ENCODE data around the gene ELFN1. TPM values are rescaled to one million over a fixed set of nuclear protein-coding genes. Genes with fewer than 3 reads are reported as not detected.

ELFN1 gene
- total and polyA plus RNA-seq, 7 experiments from 2014 or later, result 0.19 TPM; not detected in 6

DNA sequence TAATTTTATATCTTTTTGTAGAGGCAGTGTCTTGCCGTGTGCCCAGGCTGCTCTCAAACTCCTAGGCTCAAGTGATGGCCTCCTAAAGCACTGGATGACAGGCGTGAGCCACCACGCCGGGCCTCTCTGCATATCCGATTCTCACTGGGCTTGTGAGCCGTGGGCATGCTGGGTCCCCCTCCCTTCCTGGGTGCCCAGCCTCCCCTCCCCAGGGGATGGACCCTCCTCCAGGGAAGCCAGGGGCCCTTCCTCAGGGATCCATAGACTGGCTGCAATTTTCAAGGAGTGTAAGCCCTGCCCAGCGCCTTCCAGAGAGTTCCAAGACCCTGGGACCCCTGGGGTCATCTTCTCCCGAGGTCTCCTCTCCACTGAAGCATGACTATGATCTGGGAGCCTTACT lies 23.7 kb upstream of the ELFN1 start:
- DNase-seq (no peak), ATAC-seq (no peak)
- Mint-ChIP-seq H3K27me3 (peaks cover 0 to 28% (median 11%) of the 10 kb centered on the region in 5 donors), H3K27ac (no peak overlapping the region), H3K4me3 (no peak overlapping the region), H3K36me3 (no peaks in the 10 kb centered on the region), H3K4me1 (no peaks in the 10 kb centered on the region), H3K9me3 (peaks cover 0 to 2% (median 0%) of the 10 kb centered on the region in 11 donors)
- Histone ChIP-seq H3K4me3 (ENCODE audit: low read length) (no peak overlapping the region), H3K27me3 (ENCODE audit: control insufficient read depth in 2 of 2, insufficient read depth in 2 of 2, low read length in 2 of 2) (no peaks in the 10 kb centered on the region), H3K36me3 (ENCODE audit: control insufficient read depth in 2 of 3, insufficient read depth in 3 of 3, low read length in 3 of 3) (no peaks in the 10 kb centered on the region), H3K9me3 (ENCODE audit: control insufficient read depth in 2 of 3, low read length in 3 of 3) (no peaks in the 10 kb centered on the region), H3K4me1 (ENCODE audit: control insufficient read depth in 2 of 2, insufficient read depth in 2 of 2, low read length in 2 of 2) (no peaks in the 10 kb centered on the region), H3K27ac (ENCODE audit: low read depth, low read length) (no peak overlapping the region)
- intact Hi-C loops (cut with micrococcal nuclease), result no loop called here
- CTCF ChIA-PET, result no interaction called here
- POLR2A ChIA-PET, result no interaction called here

DNA sequence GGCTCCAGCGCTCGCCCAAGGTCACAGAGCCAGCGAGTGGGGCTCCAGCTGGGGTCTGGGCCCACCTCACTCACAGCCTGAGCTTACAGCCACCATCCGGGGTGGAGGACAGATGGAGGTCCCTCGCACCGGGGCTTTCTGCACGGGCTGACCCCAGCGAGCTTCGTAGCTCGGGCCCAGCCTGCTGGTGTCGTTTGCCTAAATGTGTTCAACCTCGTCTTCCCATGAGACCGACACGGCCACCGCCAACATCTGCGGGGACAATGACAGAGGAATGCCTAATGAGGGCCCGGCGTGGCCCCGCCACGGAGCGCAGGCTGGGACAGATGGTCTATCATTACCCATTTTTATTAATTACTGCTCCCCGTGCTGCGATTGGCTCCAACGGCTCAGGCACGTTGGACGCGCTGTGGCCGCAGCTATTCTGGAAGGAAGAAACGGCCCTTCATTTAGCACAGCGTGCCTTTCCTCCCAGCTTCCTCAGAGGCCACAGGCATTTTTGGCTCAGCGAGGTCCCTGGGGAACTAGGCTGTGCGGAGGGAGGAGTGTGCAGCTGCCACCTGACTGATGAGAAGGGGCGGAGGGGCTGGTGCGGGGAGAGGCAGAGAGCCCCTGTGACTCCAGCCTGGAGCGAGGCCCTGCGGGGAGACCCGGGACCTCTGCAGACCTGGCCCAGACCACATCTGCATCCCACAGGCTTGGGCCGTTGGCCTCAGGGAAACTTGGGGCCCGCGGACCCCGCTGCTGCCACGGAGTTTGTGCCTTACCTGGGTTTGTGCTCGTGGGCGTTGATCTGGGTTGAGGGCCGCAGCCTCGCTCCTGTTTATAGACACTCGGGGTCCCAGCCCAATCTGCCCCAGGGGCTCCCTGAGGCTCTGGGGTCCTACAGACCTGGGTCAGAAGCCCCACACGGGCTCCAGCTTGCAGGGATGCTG lies 22.9 kb upstream of the ELFN1 start:
- no peaks in the 10 kb centered on the region for H3K9me3 ChIP-seq (ENCODE audit: control insufficient read depth in 2 of 3, low read length in 3 of 3)
- POLR2A ChIA-PET, result no interaction called here
- H3K27me3 Mint-ChIP-seq, result peaks cover 0 to 28% (median 11%) of the 10 kb centered on the region in 5 donors
- H3K27ac Mint-ChIP-seq, result no peak overlapping the region
- H3K27ac ChIP-seq (ENCODE audit: low read depth, low read length), result no peak overlapping the region
- ATAC-seq (no peak), DNase-seq (no peak)
- H3K9me3 Mint-ChIP-seq, result peaks cover 0 to 2% (median 0%) of the 10 kb centered on the region in 11 donors
- H3K4me1 Mint-ChIP-seq, result no peaks in the 10 kb centered on the region
- H3K4me3 ChIP-seq (ENCODE audit: low read length), result no peak overlapping the region
- H3K4me1 ChIP-seq (ENCODE audit: control insufficient read depth in 2 of 2, insufficient read depth in 2 of 2, low read length in 2 of 2), result no peaks in the 10 kb centered on the region
- intact Hi-C loops (cut with micrococcal nuclease), result no loop called here
- no peaks in the 10 kb centered on the region for H3K36me3 Mint-ChIP-seq
- no peaks in the 10 kb centered on the region for H3K36me3 ChIP-seq (ENCODE audit: control insufficient read depth in 2 of 3, insufficient read depth in 3 of 3, low read length in 3 of 3)
- CTCF ChIA-PET, result no interaction called here
- H3K4me3 Mint-ChIP-seq, result no peak overlapping the region
- H3K27me3 ChIP-seq (ENCODE audit: control insufficient read depth in 2 of 2, insufficient read depth in 2 of 2, low read length in 2 of 2), result no peaks in the 10 kb centered on the region

GRCh38 chr7:1647961-1648672 lies 22.0 kb upstream of the ELFN1 start:
- Mint-ChIP-seq H3K36me3 (no peaks in the 10 kb centered on the region), H3K4me1 (no peaks in the 10 kb centered on the region), H3K27me3 (peaks cover 0 to 24% (median 9%) of the 10 kb centered on the region in 5 donors), H3K4me3 (no peak overlapping the region), H3K27ac (no peak overlapping the region), H3K9me3 (peaks cover 0 to 1% (median 0%) of the 10 kb centered on the region in 11 donors)
- no peak for ATAC-seq
- Histone ChIP-seq H3K4me1 (ENCODE audit: control insufficient read depth in 2 of 2, insufficient read depth in 2 of 2, low read length in 2 of 2) (no peaks in the 10 kb centered on the region), H3K27ac (ENCODE audit: low read depth, low read length) (no peak overlapping the region), H3K9me3 (ENCODE audit: control insufficient read depth in 2 of 3, low read length in 3 of 3) (no peaks in the 10 kb centered on the region), H3K27me3 (ENCODE audit: control insufficient read depth in 2 of 2, insufficient read depth in 2 of 2, low read length in 2 of 2) (no peaks in the 10 kb centered on the region), H3K4me3 (ENCODE audit: low read length) (no peak overlapping the region), H3K36me3 (ENCODE audit: control insufficient read depth in 2 of 3, insufficient read depth in 3 of 3, low read length in 3 of 3) (no peaks in the 10 kb centered on the region)
- no peak for DNase-seq
- intact Hi-C loops (cut with micrococcal nuclease), result no loop called here
- POLR2A ChIA-PET, result no interaction called here
- CTCF ChIA-PET, result no interaction called here

GRCh38 chr7:1649751-1650326 lies 20.2 kb upstream of the ELFN1 start:
- ATAC-seq, result no peak
- Mint-ChIP-seq H3K4me3 (no peak overlapping the region), H3K4me1 (no peaks in the 10 kb centered on the region), H3K36me3 (no peaks in the 10 kb centered on the region), H3K27ac (no peak overlapping the region), H3K9me3 (no peaks in the 10 kb centered on the region), H3K27me3 (peaks cover 0 to 25% (median 5%) of the 10 kb centered on the region in 5 donors)
- ChIA-PET POLR2A (no interaction called here), CTCF (no interaction called here)
- Histone ChIP-seq H3K9me3 (ENCODE audit: control insufficient read depth in 2 of 3, low read length in 3 of 3) (no peaks in the 10 kb centered on the region), H3K27me3 (ENCODE audit: control insufficient read depth in 2 of 2, insufficient read depth in 2 of 2, low read length in 2 of 2) (no peaks in the 10 kb centered on the region), H3K27ac (ENCODE audit: low read depth, low read length) (no peak overlapping the region), H3K36me3 (ENCODE audit: control insufficient read depth in 2 of 3, insufficient read depth in 3 of 3, low read length in 3 of 3) (no peaks in the 10 kb centered on the region), H3K4me1 (ENCODE audit: control insufficient read depth in 2 of 2, insufficient read depth in 2 of 2, low read length in 2 of 2) (no peaks in the 10 kb centered on the region), H3K4me3 (ENCODE audit: low read length) (no peak overlapping the region)
- intact Hi-C loops (cut with micrococcal nuclease), result no loop called here
- DNase-seq, result no peak

GRCh38 chr7:1650363-1651030 lies 19.6 kb upstream of the ELFN1 start:
- ATAC-seq, result no peak
- Mint-ChIP-seq H3K9me3 (no peaks in the 10 kb centered on the region), H3K27ac (no peak overlapping the region), H3K36me3 (no peaks in the 10 kb centered on the region), H3K27me3 (peaks cover 0 to 24% (median 5%) of the 10 kb centered on the region in 5 donors), H3K4me3 (no peak overlapping the region), H3K4me1 (no peaks in the 10 kb centered on the region)
- H3K36me3 ChIP-seq (ENCODE audit: control insufficient read depth in 2 of 3, insufficient read depth in 3 of 3, low read length in 3 of 3), result no peaks in the 10 kb centered on the region
- no peak overlapping the region for H3K4me3 ChIP-seq (ENCODE audit: low read length)
- no peak for DNase-seq
- ChIA-PET POLR2A (no interaction called here), CTCF (no interaction called here)
- intact Hi-C loops (cut with micrococcal nuclease), result no loop called here
- no peaks in the 10 kb centered on the region for H3K4me1 ChIP-seq (ENCODE audit: control insufficient read depth in 2 of 2, insufficient read depth in 2 of 2, low read length in 2 of 2)
- H3K27ac ChIP-seq (ENCODE audit: low read depth, low read length), result no peak overlapping the region
- no peaks in the 10 kb centered on the region for H3K9me3 ChIP-seq (ENCODE audit: control insufficient read depth in 2 of 3, low read length in 3 of 3)
- H3K27me3 ChIP-seq (ENCODE audit: control insufficient read depth in 2 of 2, insufficient read depth in 2 of 2, low read length in 2 of 2), result no peaks in the 10 kb centered on the region

GRCh38 chr7:1651031-1651446 lies 19.0 kb upstream of the ELFN1 start:
- Mint-ChIP-seq H3K9me3 (no peaks in the 10 kb centered on the region), H3K27me3 (peaks cover under 1 to 27% (median 9%) of the 10 kb centered on the region in 5 donors), H3K4me3 (no peak overlapping the region), H3K4me1 (no peaks in the 10 kb centered on the region), H3K27ac (no peak overlapping the region), H3K36me3 (no peaks in the 10 kb centered on the region)
- H3K36me3 ChIP-seq (ENCODE audit: control insufficient read depth in 2 of 3, insufficient read depth in 3 of 3, low read length in 3 of 3), result no peaks in the 10 kb centered on the region
- no peaks in the 10 kb centered on the region for H3K27me3 ChIP-seq (ENCODE audit: control insufficient read depth in 2 of 2, insufficient read depth in 2 of 2, low read length in 2 of 2)
- ChIA-PET CTCF (no interaction called here), POLR2A (no interaction called here)
- no peak overlapping the region for H3K4me3 ChIP-seq (ENCODE audit: low read length)
- intact Hi-C loops (cut with micrococcal nuclease), result no loop called here
- ATAC-seq (no peak), DNase-seq (no peak)
- no peaks in the 10 kb centered on the region for H3K4me1 ChIP-seq (ENCODE audit: control insufficient read depth in 2 of 2, insufficient read depth in 2 of 2, low read length in 2 of 2)
- H3K27ac ChIP-seq (ENCODE audit: low read depth, low read length), result no peak overlapping the region
- no peaks in the 10 kb centered on the region for H3K9me3 ChIP-seq (ENCODE audit: control insufficient read depth in 2 of 3, low read length in 3 of 3)

Measured in naive thymus-derived CD4-positive, alpha-beta T cell (primary cell).